Fibroblast of skin of left biceps (primary cell): Measurements from ENCODE around the gene MMEL1.
"Not testable (repeated sequence)": the region's sequence is repeated elsewhere in the genome, so short reads cannot be mapped to it uniquely, and the experiment has no call there.

Experiments
- DNase-seq, 2 experiments: peaks; one replicate each; pipeline ENCODE4 v3.0.0-alpha.2; 2013; ENCODE audit warnings: low read depth in 2 of 2

The MMEL1 gene

GRCh38 chr1:2575801-2576663, 56.8 kb downstream of the MMEL1 start:
- no peak for DNase-seq

GRCh38 chr1:2574350-2574749, 58.5 kb downstream of the MMEL1 start:
- DNase-seq = no peak

GRCh38 chr1:2573250-2573920, 59.4 kb downstream of the MMEL1 start:
- DNase-seq = no peak

- no peak for DNase-seq
Measured at GRCh38 chr1:2571348-2571747, 61.5 kb downstream of the MMEL1 start.

GRCh38 chr1:2570332-2570731, 62.5 kb downstream of the MMEL1 start:
- DNase-seq = no peak

- not testable (repeated sequence) for DNase-seq
Measured at GRCh38 chr1:2569703-2570102, 63.1 kb downstream of the MMEL1 start.

GRCh38 chr1:2569060-2569459, 63.8 kb downstream of the MMEL1 start:
- no peak for DNase-seq

- DNase-seq = not testable (repeated sequence)
Measured at GRCh38 chr1:2568187-2568816, 64.5 kb downstream of the MMEL1 start.

- no peak for DNase-seq
Measured at GRCh38 chr1:2567083-2567679, 65.6 kb downstream of the MMEL1 start.

GRCh38 chr1:2566101-2567045, 66.4 kb downstream of the MMEL1 start:
- DNase-seq = no peak

- DNase-seq = no peak
Measured at GRCh38 chr1:2564815-2565374, 67.9 kb downstream of the MMEL1 start.

- DNase-seq = no peak
Measured at GRCh38 chr1:2564006-2564814, 68.6 kb downstream of the MMEL1 start.

- no peak for DNase-seq
Measured at GRCh38 chr1:2563205-2563604, 69.6 kb downstream of the MMEL1 start.

- no peak for DNase-seq
Measured at GRCh38 chr1:2561898-2562895, 70.6 kb downstream of the MMEL1 start.

GRCh38 chr1:2561446-2561845, 71.4 kb downstream of the MMEL1 start:
- no peak for DNase-seq

- no peak for DNase-seq
Measured at GRCh38 chr1:2560299-2561073, 72.3 kb downstream of the MMEL1 start.

GRCh38 chr1:2559509-2560298, 73.1 kb downstream of the MMEL1 start:
- no peak for DNase-seq
